ENCODE data around the gene HTD2. TPM values are rescaled to one million over a fixed set of nuclear protein-coding genes. Genes with fewer than 3 reads are reported as not detected.

The HTD2 gene
- total RNA-seq, 1 experiment from 2014 or later = 13.5 TPM

GRCh38 chr3:58321791-58322190 lies 15.5 kb downstream of the HTD2 start:
- RAD21 ChIA-PET (ENCODE audit: low non-redundant PET in 1 of 2, low total read pairs in 2 of 2, uncharacterized antibody in 2 of 2, unreplicated experiment in 2 of 2) = no interaction called here
- Histone ChIP-seq H3K9me3 (ENCODE audit: control insufficient read depth in 1 of 2, insufficient read depth in 1 of 2, low read depth in 1 of 2, low read length in 2 of 2) (no peaks in the 10 kb centered on the region), H3K36me3 (ENCODE audit: control insufficient read depth in 1 of 2, insufficient read depth in 2 of 2, low read length in 2 of 2) (peaks cover 19 to 24% of the 10 kb centered on the region in 2 experiments), H3K9me2 (ENCODE audit: insufficient read depth) (no peaks in the 10 kb centered on the region), H3K4me3 (replicated peaks in 1 of 2; ENCODE audit: low read depth in 1 of 2, low read length in 2 of 2) (no peak overlapping the region), H3K27me3 (ENCODE audit: insufficient read depth, low read length) (no peaks in the 10 kb centered on the region), H3K4me1 (ENCODE audit: control insufficient read depth in 1 of 2, insufficient read depth in 2 of 2, low read length in 2 of 2) (no peaks in the 10 kb centered on the region), H4K20me1 (ENCODE audit: insufficient read depth) (no peaks in the 10 kb centered on the region), H3K9ac (ENCODE audit: low read length) (no peak overlapping the region), H3K4me2 (ENCODE audit: low read length) (no peak overlapping the region), H2AFZ (ENCODE audit: low read depth, low read length, poor library complexity, severe bottlenecking) (no peak overlapping the region), H3K79me2 (ENCODE audit: insufficient read depth, low read length) (0 out of 2 replicates have a peak, but pooled peaks cover 7% of the 10 kb centered on the region), H3K27ac (ENCODE audit: low read depth, low read length) (no peak overlapping the region)
- ATAC-seq (no peak), DNase-seq (ENCODE audit: low read depth, low spot score) (no peak)
- TF ChIP-seq TCF7L2 (IDR thresholded peaks at IDR 0.05; ENCODE audit: borderline replicate concordance, extremely low read depth, insufficient read depth, insufficient read length) (no peak), ZNF274 (IDR thresholded peaks at IDR 0.05; ENCODE audit: low read depth, low read length) (no peak), SIN3A (IDR thresholded peaks at IDR 0.05; ENCODE audit: low read depth) (no peak), EZH2 (IDR thresholded peaks at IDR 0.05) (no peak), CEBPB (IDR thresholded peaks at IDR 0.05; ENCODE audit: low read depth) (no peak), ELF1 (IDR thresholded peaks at IDR 0.05; ENCODE audit: borderline replicate concordance, low read depth) (no peak), EZH2phosphoT487 (IDR thresholded peaks at IDR 0.05; ENCODE audit: borderline replicate concordance) (no peak), JUND (IDR thresholded peaks at IDR 0.05) (no peak), ZFX (IDR thresholded peaks at IDR 0.05) (no peak), SRF (IDR thresholded peaks at IDR 0.05; ENCODE audit: low read depth) (no peak), RAD21 (IDR thresholded peaks at IDR 0.05; ENCODE audit: low read depth) (no peak), POLR2A (IDR thresholded peaks at IDR 0.05; ENCODE audit: borderline replicate concordance, extremely low read depth, insufficient read depth, insufficient read length) (no peak), SP1 (IDR thresholded peaks at IDR 0.05; ENCODE audit: low read depth) (no peak), FOSL1 (IDR thresholded peaks at IDR 0.05; ENCODE audit: low read depth) (no peak)
- TF ChIP-seq, protein P1, sequence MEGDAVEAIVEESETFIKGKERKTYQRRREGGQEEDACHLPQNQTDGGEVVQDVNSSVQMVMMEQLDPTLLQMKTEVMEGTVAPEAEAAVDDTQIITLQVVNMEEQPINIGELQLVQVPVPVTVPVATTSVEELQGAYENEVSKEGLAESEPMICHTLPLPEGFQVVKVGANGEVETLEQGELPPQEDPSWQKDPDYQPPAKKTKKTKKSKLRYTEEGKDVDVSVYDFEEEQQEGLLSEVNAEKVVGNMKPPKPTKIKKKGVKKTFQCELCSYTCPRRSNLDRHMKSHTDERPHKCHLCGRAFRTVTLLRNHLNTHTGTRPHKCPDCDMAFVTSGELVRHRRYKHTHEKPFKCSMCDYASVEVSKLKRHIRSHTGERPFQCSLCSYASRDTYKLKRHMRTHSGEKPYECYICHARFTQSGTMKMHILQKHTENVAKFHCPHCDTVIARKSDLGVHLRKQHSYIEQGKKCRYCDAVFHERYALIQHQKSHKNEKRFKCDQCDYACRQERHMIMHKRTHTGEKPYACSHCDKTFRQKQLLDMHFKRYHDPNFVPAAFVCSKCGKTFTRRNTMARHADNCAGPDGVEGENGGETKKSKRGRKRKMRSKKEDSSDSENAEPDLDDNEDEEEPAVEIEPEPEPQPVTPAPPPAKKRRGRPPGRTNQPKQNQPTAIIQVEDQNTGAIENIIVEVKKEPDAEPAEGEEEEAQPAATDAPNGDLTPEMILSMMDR (IDR thresholded peaks at IDR 0.05 in 2 of 3, conservative IDR thresholded peaks at IDR 0.05 in 1 of 3; ENCODE audit: borderline replicate concordance in 1 of 3, insufficient read depth in 1 of 3, low read depth in 2 of 3, low read length in 2 of 3) = no peak
- TF ChIP-seq, protein P2, sequence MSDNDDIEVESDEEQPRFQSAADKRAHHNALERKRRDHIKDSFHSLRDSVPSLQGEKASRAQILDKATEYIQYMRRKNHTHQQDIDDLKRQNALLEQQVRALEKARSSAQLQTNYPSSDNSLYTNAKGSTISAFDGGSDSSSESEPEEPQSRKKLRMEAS (IDR thresholded peaks at IDR 0.05) = no peak
- no TSS peak for BruUV-seq (replicated peaks)
- POLR2A ChIA-PET = no interaction called here
- intact Hi-C loops (cut with micrococcal nuclease) = loop anchor here (1.0 to 5.0 kb wide), 3 partner anchors 93 to 311 kb away; no protein-coding TSS in a partner anchor
- CTCF ChIA-PET = interaction anchor here (0.6 to 1.8 kb wide), 2 partner anchors 156 to 308 kb away, joined by 3 read pairs; no protein-coding TSS in a partner anchor
